Choroid plexus epithelial cell (primary cell): ENCODE measurements around the gene RAP1GDS1.
A peak's percentile ranks its signal among the peaks of the same experiment; 100 is the strongest.
"Not testable (repeated sequence)": the region's sequence is repeated elsewhere in the genome, so short reads cannot be mapped to it uniquely, and the experiment has no call there.

Experiments
- DNase-seq: peaks from one replicate; pipeline ENCODE4 v3.0.0-alpha.2; 2010; ENCODE audit warnings: low read depth
- H3K4me3 ChIP-seq: 2 replicates; pipeline ENCODE4 v1.5.1; 2011; ENCODE audit warnings: low read depth, mild to moderate bottlenecking, control low read depth, low read length, moderate library complexity
- TF ChIP-seq, protein P1 (sequence below): conservative IDR thresholded peaks from 2 replicates; pipeline ENCODE4 v1.5.1; 2011; ENCODE audit warnings: low read depth, mild to moderate bottlenecking, control low read depth, inconsistent platforms, low read length, moderate library complexity

The RAP1GDS1 gene

DNA sequence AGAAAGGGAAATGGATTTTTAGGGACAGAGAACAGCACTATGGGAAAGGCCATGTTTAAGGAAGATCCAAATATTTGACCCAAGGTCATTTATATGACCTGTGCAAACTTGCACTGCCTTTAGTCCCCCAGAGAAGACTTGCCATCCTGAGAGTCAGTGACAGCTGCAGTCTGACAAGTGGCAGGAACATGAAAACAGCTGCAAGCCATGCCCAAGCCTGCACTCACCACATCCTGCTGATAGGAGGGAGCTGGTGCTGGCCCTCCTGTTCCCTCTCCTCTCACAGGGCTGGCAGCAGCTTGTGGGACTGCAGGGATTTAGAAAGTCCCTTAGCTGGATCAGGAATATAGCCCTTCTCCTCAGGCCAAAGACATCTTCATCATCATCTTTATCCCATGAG is 187.7 kb downstream of the RAP1GDS1 start:
- TF ChIP-seq, protein P1, sequence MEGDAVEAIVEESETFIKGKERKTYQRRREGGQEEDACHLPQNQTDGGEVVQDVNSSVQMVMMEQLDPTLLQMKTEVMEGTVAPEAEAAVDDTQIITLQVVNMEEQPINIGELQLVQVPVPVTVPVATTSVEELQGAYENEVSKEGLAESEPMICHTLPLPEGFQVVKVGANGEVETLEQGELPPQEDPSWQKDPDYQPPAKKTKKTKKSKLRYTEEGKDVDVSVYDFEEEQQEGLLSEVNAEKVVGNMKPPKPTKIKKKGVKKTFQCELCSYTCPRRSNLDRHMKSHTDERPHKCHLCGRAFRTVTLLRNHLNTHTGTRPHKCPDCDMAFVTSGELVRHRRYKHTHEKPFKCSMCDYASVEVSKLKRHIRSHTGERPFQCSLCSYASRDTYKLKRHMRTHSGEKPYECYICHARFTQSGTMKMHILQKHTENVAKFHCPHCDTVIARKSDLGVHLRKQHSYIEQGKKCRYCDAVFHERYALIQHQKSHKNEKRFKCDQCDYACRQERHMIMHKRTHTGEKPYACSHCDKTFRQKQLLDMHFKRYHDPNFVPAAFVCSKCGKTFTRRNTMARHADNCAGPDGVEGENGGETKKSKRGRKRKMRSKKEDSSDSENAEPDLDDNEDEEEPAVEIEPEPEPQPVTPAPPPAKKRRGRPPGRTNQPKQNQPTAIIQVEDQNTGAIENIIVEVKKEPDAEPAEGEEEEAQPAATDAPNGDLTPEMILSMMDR: no peak
- DNase-seq: no peak
- no peak overlapping the region for H3K4me3 ChIP-seq

DNA sequence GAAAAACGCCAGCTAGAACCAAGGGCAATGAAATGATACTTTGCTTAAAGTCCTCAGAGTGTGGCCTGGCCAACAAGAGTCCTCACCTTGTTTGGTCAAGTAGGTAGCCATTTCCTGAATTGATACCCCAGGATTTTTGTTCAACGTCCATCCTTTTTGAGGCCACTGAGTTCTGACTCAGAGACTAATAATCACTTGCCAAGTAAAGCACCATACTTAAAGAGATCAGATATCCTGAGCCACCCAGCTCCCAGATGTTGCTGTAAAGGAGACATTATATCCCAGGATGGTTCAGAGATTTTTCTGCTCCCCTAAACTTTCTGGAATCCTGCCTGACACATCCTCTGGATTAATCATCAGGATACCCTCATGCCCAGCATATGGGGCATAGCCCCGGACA is 190.9 kb downstream of the RAP1GDS1 start:
- TF ChIP-seq, protein P1: no peak
- H3K4me3 ChIP-seq: no peak overlapping the region
- DNase-seq: no peak

DNA sequence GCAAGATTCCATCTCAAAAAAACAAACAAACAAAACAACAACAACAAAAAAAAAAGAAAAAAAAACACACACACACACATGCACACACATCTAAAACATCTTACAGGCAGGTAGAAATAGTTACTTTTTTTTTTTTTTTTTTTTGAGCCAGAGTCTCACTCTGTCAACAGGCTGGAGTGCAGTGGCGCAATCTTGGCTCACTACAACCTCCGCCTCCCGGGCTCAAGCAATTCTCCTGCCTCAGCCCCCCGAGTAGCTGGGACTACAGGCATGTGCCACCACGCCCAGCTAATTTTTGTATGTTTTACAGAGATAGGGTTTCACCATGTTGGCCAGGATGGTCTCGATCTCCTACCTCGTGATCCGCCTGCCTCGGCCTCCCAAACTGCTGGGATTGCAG is 196.2 kb downstream of the RAP1GDS1 start:
- DNase-seq, H3K4me3 ChIP-seq: not testable (repeated sequence)

DNA sequence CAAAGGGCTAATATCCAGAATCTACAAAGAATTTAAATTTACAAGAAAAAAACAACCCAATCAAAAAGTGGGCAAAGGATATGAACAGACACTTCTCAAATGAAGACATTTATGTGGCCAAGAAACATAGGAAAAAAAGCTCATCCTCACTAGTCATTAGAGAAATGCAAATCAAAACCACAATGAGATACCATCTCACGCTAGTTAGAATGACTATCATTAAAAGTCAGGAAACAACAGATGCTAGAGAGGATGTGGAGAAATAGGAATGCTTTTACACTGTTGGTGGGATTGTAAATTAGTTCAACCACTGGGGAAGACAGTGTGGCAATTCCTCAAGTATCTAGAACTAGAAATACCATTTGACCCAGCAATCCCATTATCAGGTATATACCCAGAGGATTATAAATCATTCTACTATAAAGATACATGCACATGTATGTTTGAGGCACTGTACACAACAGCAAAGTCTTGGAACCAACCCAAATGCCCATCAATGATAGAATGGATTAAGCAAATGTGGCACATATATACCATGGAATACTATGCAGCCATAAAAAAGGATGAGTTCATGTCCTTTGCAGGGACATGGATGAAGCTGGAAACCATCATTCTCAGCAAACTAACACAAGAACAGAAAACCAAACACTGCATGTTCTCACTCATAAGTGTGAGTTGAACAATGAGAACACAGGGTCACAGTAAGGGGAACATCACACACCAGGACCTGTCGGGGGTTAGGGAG is 200.1 kb downstream of the RAP1GDS1 start:
- DNase-seq, H3K4me3 ChIP-seq: not testable (repeated sequence)

DNA sequence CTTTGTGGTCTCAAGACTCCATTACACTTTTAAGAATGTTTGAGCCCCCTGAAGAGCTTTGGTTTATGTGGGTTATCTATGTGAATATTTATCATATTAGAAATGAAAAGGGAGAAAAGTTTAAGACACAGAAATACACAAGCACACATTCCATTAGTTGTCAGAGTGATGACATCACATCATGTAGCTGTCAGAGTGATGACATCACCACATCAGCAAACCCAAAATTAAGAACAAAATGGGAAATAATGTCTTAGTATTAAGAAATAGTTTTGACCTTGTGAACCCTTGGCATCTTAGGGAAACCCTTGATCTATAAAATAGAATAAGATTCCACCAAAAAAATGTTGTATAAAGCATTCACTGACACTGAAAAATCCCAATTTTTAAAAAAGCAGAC is 201.3 kb downstream of the RAP1GDS1 start:
- DNase-seq: no peak
- TF ChIP-seq, protein P1: no peak
- no peak overlapping the region for H3K4me3 ChIP-seq

DNA sequence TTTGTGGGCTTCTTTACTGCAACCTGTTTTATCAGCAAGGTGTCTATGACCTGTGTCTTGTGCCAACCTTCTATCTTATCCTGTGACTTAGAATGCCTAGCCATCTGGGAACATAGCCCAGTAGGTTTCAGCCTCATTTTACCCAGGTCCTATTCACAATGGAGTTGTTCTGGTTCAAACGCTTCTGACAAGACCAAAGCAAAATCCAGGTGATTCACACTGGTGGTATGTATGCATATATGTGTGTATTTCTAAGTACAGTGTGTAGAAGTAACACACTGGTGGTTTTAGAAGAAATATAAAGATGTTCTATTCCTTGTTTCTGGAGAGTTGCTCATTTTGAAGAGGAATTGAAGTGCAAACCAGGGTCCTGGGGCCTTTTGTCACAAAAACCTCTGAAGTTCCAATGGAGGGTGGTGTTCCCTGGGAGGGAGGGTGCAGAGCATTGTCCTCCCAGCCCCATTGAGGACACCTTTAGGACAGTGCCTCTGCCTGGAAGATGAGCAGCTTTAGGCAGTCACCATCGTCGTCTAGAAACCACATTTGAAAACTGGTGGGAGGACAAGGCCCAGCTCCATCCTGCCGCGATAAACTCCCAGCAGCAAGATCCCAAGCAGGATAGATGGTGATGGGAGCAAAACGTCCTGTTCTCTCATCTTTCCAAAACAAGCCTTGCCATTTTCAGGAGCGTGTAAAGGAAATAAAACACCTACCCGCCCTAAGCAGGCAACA is 205.8 kb downstream of the RAP1GDS1 start:
- TF ChIP-seq, protein P1: no peak
- no peak overlapping the region for H3K4me3 ChIP-seq
- peak; percentile 49 for DNase-seq

DNA sequence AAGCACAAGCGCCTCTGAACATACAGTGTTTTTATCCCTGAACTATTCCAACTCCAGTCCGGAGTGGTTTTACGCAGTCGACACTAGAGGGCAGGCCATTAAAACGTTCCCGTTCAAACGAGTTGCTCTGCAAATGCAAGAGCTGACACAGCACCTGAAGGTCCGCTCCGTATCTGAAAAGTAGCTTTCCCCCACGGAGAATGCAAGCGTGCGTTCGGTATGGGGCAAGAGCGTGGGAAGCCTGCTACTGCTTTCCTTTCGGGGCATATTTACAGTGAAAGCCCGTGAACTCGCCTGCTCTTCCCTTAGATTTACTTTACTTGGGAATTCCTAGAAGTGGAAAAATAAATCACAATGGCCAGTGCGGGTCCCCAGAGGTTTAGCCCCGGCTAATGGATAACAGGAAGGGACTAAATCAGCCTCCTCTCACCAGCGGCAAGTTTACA is 206.5 kb downstream of the RAP1GDS1 start:
- DNase-seq: peak; percentile 98
- H3K4me3 ChIP-seq: peak overlapping the region; percentile 52
- TF ChIP-seq, protein P1: peak; percentile 87

DNA sequence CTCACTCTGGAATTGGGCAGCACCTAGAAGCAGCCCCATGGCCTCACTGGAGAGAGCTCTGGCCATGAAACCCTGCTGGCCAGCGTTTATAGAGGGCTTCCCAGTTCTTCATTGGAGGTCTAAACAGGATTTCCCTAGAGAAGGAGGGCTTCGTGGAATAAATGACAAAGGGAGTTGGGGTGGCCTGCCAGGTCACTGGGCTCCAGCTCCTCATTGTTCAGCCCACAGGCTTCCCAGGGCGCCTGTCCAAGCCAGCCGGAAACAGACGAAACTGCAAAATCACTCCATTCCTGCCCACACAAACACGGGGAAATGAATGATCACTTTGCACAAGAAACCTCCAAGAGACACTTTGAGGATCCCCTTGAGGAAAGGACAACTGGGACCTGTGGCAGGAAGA is 207.5 kb downstream of the RAP1GDS1 start:
- no peak overlapping the region for H3K4me3 ChIP-seq
- DNase-seq: peak; percentile 58
- TF ChIP-seq, protein P1: no peak
